Esophagus squamous epithelium (tissue), 4 donors: ENCODE results near the gene MUSTN1.

Source experiments
- POLR2A ChIP-seq, 4 donors: fragments of 450-650 bp; IDR thresholded peaks; one replicate each; pipeline ENCODE4 v1.6.1; 2017; ENCODE audit warnings: antibody characterized with exemption in 4 of 4, mild to moderate bottlenecking in 4 of 4, moderate library complexity in 3 of 4
- TF ChIP-seq, protein P1 (sequence below), 6 experiments: fragments of 450-650 bp in 4 of 6; fragments of 200-600 bp in 2 of 6; sonication (generic) in 2 of 6; IDR thresholded peaks; one replicate each; pipeline ENCODE4 v1.5.1; 2016 to 2019; ENCODE audit warnings: antibody characterized with exemption in 6 of 6, mild to moderate bottlenecking in 4 of 6, moderate library complexity in 4 of 6

DNA sequence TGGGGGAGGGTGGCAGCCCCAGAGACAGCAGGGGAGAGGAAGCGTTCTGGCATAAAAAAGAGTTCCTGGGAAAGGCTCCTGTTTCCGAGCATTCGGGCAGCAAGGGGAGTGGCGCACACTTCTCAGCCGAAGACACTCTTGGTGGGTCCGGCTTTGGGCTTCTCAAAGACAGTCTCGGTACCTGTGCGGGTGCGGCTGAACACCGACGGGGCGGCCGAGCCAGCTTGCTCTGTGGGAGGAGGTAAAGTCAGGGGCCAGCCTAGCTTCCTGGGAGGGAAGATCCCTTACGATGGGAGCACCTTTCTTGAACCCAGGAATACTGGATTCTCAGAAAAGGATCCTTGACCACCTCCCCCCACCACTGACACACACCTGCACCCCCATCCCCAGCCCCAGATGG, 1.6 kb downstream of the MUSTN1 start:
- TF ChIP-seq, protein P1, sequence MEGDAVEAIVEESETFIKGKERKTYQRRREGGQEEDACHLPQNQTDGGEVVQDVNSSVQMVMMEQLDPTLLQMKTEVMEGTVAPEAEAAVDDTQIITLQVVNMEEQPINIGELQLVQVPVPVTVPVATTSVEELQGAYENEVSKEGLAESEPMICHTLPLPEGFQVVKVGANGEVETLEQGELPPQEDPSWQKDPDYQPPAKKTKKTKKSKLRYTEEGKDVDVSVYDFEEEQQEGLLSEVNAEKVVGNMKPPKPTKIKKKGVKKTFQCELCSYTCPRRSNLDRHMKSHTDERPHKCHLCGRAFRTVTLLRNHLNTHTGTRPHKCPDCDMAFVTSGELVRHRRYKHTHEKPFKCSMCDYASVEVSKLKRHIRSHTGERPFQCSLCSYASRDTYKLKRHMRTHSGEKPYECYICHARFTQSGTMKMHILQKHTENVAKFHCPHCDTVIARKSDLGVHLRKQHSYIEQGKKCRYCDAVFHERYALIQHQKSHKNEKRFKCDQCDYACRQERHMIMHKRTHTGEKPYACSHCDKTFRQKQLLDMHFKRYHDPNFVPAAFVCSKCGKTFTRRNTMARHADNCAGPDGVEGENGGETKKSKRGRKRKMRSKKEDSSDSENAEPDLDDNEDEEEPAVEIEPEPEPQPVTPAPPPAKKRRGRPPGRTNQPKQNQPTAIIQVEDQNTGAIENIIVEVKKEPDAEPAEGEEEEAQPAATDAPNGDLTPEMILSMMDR (IDR thresholded peaks at IDR 0.05) = no peak
- no peak for TF ChIP-seq POLR2A (IDR thresholded peaks at IDR 0.05)
